ENCODE data around the gene CERKL. TPM values are rescaled to one million over a fixed set of nuclear protein-coding genes. Genes with fewer than 3 reads are reported as not detected.

Gene CERKL
- total and polyA plus RNA-seq, 2 donors from 2014 or later: 7.8 to 8.0 TPM

- Histone ChIP-seq H3K36me3 (ENCODE audit: control insufficient read depth in 2 of 3, insufficient read depth in 3 of 3, low read length in 3 of 3) (no peaks in the 10 kb centered on the region), H3K4me3 (ENCODE audit: low read length in 3 of 3) (no peak overlapping the region), H3K27me3 (ENCODE audit: control insufficient read depth, insufficient read depth, low read length) (no peaks in the 10 kb centered on the region), H3K9ac (ENCODE audit: low read length in 3 of 3) (no peak overlapping the region), H3K4me1 (ENCODE audit: control insufficient read depth in 2 of 3, insufficient read depth in 2 of 3, low read depth in 1 of 3, low read length in 3 of 3) (no peaks in the 10 kb centered on the region), H3K9me3 (ENCODE audit: control insufficient read depth in 2 of 3, insufficient read depth in 1 of 3, low read length in 3 of 3) (no peaks in the 10 kb centered on the region), H3K27ac (ENCODE audit: low read depth in 2 of 2, low read length in 2 of 2) (no peak overlapping the region)
- DNase-seq (no peak), FAIRE-seq (no peak)
- TF ChIP-seq CTCF (IDR thresholded peaks at IDR 0.05; ENCODE audit: borderline replicate concordance, extremely low read depth, insufficient read depth): no peak
- intact Hi-C loops (cut with DNase I): no loop called here
Observed at GRCh38 chr2:181643151-181643550, 13.8 kb downstream of the CERKL start.

- H3K27ac ChIP-seq (ENCODE audit: low read depth in 2 of 2, low read length in 2 of 2): no peak overlapping the region
- no peaks in the 10 kb centered on the region for H3K9me3 ChIP-seq (ENCODE audit: control insufficient read depth in 2 of 3, insufficient read depth in 1 of 3, low read length in 3 of 3)
- DNase-seq (no peak), FAIRE-seq (no peak)
- H3K4me3 ChIP-seq (ENCODE audit: low read length in 3 of 3): no peak overlapping the region
- no peak for TF ChIP-seq CTCF (IDR thresholded peaks at IDR 0.05; ENCODE audit: borderline replicate concordance, extremely low read depth, insufficient read depth)
- H3K36me3 ChIP-seq (ENCODE audit: control insufficient read depth in 2 of 3, insufficient read depth in 3 of 3, low read length in 3 of 3): no peaks in the 10 kb centered on the region
- no peak overlapping the region for H3K9ac ChIP-seq (ENCODE audit: low read length in 3 of 3)
- intact Hi-C loops (cut with DNase I): no loop called here
- no peaks in the 10 kb centered on the region for H3K4me1 ChIP-seq (ENCODE audit: control insufficient read depth in 2 of 3, insufficient read depth in 2 of 3, low read depth in 1 of 3, low read length in 3 of 3)
- H3K27me3 ChIP-seq (ENCODE audit: control insufficient read depth, insufficient read depth, low read length): no peaks in the 10 kb centered on the region
Observed at GRCh38 chr2:181642086-181642485, 14.8 kb downstream of the CERKL start.

GRCh38 chr2:181639686-181640085 is 17.2 kb downstream of the CERKL start:
- no peak for DNase-seq
- no peak for TF ChIP-seq CTCF (IDR thresholded peaks at IDR 0.05; ENCODE audit: borderline replicate concordance, extremely low read depth, insufficient read depth)
- Histone ChIP-seq H3K4me3 (ENCODE audit: low read length in 3 of 3) (no peak overlapping the region), H3K4me1 (ENCODE audit: control insufficient read depth in 2 of 3, insufficient read depth in 2 of 3, low read depth in 1 of 3, low read length in 3 of 3) (no peaks in the 10 kb centered on the region), H3K27ac (ENCODE audit: low read depth in 2 of 2, low read length in 2 of 2) (no peak overlapping the region), H3K27me3 (ENCODE audit: control insufficient read depth, insufficient read depth, low read length) (no peaks in the 10 kb centered on the region), H3K9me3 (ENCODE audit: control insufficient read depth in 2 of 3, insufficient read depth in 1 of 3, low read length in 3 of 3) (no peaks in the 10 kb centered on the region), H3K36me3 (ENCODE audit: control insufficient read depth in 2 of 3, insufficient read depth in 3 of 3, low read length in 3 of 3) (no peaks in the 10 kb centered on the region), H3K9ac (ENCODE audit: low read length in 3 of 3) (no peak overlapping the region)
- no peak for FAIRE-seq
- intact Hi-C loops (cut with DNase I): no loop called here

- Histone ChIP-seq H3K27me3 (ENCODE audit: control insufficient read depth, insufficient read depth, low read length) (no peaks in the 10 kb centered on the region), H3K9ac (ENCODE audit: low read length in 3 of 3) (no peak overlapping the region), H3K9me3 (ENCODE audit: control insufficient read depth in 2 of 3, insufficient read depth in 1 of 3, low read length in 3 of 3) (no peaks in the 10 kb centered on the region), H3K27ac (ENCODE audit: low read depth in 2 of 2, low read length in 2 of 2) (no peak overlapping the region), H3K36me3 (ENCODE audit: control insufficient read depth in 2 of 3, insufficient read depth in 3 of 3, low read length in 3 of 3) (no peaks in the 10 kb centered on the region), H3K4me3 (ENCODE audit: low read length in 3 of 3) (no peak overlapping the region), H3K4me1 (ENCODE audit: control insufficient read depth in 2 of 3, insufficient read depth in 2 of 3, low read depth in 1 of 3, low read length in 3 of 3) (no peaks in the 10 kb centered on the region)
- no peak for FAIRE-seq
- DNase-seq: no peak
- intact Hi-C loops (cut with DNase I): no loop called here
- TF ChIP-seq CTCF (IDR thresholded peaks at IDR 0.05; ENCODE audit: borderline replicate concordance, extremely low read depth, insufficient read depth): no peak
Observed at GRCh38 chr2:181632733-181633401, 24.0 kb downstream of the CERKL start.

Data from kidney (tissue), 14 donors.